Fibroblast of skin of right biceps (primary cell): ENCODE data around the gene HECW1.
A peak's percentile ranks its signal among the peaks of the same experiment; 100 is the strongest.

Experiments
- DNase-seq: peaks from one replicate; pipeline ENCODE4 v3.0.0-alpha.2; 2013

HECW1 gene

GRCh38 chr7:43588477-43589132 is 476.2 kb downstream of the HECW1 start:
- DNase-seq = no peak

GRCh38 chr7:43589133-43589478 is 476.7 kb downstream of the HECW1 start:
- DNase-seq = no peak

- no peak for DNase-seq
These were observed 477.3 kb downstream of the HECW1 start for GRCh38 chr7:43589728-43590127.

- DNase-seq = no peak
These were observed 478.6 kb downstream of the HECW1 start for GRCh38 chr7:43590862-43591557.

GRCh38 chr7:43591558-43592180 is 479.2 kb downstream of the HECW1 start:
- no peak for DNase-seq

GRCh38 chr7:43592326-43592725 is 479.9 kb downstream of the HECW1 start:
- no peak for DNase-seq

GRCh38 chr7:43593010-43593409 is 480.6 kb downstream of the HECW1 start:
- DNase-seq = no peak

GRCh38 chr7:43594020-43594419 is 481.6 kb downstream of the HECW1 start:
- no peak for DNase-seq

GRCh38 chr7:43596426-43596825 is 484.0 kb downstream of the HECW1 start:
- DNase-seq = peak; percentile 18

GRCh38 chr7:43600056-43600455 is 487.6 kb downstream of the HECW1 start:
- no peak for DNase-seq

GRCh38 chr7:43602256-43602655 is 489.8 kb downstream of the HECW1 start:
- DNase-seq = no peak

GRCh38 chr7:43604251-43604650 is 491.8 kb downstream of the HECW1 start:
- DNase-seq = no peak

GRCh38 chr7:43609097-43609496 is 496.6 kb downstream of the HECW1 start:
- no peak for DNase-seq

- peak; percentile 27 for DNase-seq
These were observed 499.7 kb downstream of the HECW1 start for GRCh38 chr7:43612128-43612527.

- DNase-seq = peak; percentile 83
These were observed 500.4 kb downstream of the HECW1 start for GRCh38 chr7:43612599-43613589.
